ENCODE measurements around the gene NDUFV1. TPM values are rescaled to one million over a fixed set of nuclear protein-coding genes. Genes with fewer than 3 reads are reported as not detected.

Gene NDUFV1
- total RNA-seq, 1 experiment from 2014 or later: 250 TPM

DNA sequence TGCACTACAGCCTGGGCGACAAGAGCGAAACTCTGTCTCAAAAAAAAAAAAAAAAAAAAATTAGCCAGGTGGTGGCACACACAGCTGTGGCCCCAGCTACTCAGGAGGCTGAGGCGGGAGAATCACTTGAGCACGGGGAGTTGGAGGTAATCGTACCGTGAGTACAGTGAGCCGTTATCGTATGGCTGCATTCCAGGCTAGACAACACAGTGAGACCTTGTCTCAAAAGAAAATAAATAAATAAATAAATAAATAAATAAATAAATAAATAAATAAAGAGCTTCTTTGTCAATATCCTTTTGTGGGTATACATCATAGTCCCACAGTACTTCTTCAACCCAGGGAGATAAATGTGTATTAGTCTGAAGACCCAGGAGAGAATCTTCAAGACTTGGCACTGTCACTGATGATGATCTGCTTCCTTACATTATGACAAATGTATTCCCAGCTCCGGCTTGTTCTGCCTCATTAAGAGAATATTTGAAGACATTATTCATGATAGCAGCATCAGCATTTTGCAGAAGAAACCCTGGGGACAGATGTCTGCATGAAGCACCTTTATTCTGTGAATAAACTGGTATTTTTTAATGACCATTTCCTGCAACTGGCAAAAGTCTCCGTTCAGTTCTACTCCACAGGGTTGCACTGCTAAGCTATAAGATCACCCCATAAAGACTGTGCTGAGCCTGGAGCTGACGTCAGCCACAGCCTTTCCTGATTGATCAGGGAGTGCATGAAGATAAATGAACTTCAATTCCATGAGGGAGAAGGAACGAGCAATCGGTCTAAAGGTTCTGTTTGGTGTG, 45.4 kb downstream of the NDUFV1 start:
- no peak for TF ChIP-seq EZH2 (IDR thresholded peaks at IDR 0.05; ENCODE audit: borderline replicate concordance, low read depth, low read length, poor library complexity, severe bottlenecking)
- TF ChIP-seq, protein P1, sequence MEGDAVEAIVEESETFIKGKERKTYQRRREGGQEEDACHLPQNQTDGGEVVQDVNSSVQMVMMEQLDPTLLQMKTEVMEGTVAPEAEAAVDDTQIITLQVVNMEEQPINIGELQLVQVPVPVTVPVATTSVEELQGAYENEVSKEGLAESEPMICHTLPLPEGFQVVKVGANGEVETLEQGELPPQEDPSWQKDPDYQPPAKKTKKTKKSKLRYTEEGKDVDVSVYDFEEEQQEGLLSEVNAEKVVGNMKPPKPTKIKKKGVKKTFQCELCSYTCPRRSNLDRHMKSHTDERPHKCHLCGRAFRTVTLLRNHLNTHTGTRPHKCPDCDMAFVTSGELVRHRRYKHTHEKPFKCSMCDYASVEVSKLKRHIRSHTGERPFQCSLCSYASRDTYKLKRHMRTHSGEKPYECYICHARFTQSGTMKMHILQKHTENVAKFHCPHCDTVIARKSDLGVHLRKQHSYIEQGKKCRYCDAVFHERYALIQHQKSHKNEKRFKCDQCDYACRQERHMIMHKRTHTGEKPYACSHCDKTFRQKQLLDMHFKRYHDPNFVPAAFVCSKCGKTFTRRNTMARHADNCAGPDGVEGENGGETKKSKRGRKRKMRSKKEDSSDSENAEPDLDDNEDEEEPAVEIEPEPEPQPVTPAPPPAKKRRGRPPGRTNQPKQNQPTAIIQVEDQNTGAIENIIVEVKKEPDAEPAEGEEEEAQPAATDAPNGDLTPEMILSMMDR (conservative IDR thresholded peaks at IDR 0.05; ENCODE audit: low read depth, low read length): no peak
- no peak overlapping the region for H3K4me3 ChIP-seq (ENCODE audit: low read depth, low read length, poor library complexity, severe bottlenecking)
- intact Hi-C loops (cut with micrococcal nuclease; ENCODE audit: unreplicated experiment): no loop called here
- peaks cover 19% of the 10 kb centered on the region for H3K4me1 ChIP-seq (ENCODE audit: insufficient read depth, low read length, poor library complexity, severe bottlenecking)
- peaks cover 12% of the 10 kb centered on the region for H3K9me3 ChIP-seq (ENCODE audit: low read depth, low read length, poor library complexity, severe bottlenecking)
- POLR2A ChIA-PET (ENCODE audit: low non-redundant PET): no interaction called here
- CTCF ChIA-PET: no interaction called here
- H3K27me3 ChIP-seq (replicated peaks; ENCODE audit: insufficient read depth, low read depth, low read length, poor library complexity): no peaks in the 10 kb centered on the region
- no peaks in the 10 kb centered on the region for H3K36me3 ChIP-seq (ENCODE audit: insufficient read depth, low read length, poor library complexity, severe bottlenecking)
- DNase-seq (ENCODE audit: low spot score): peak; percentile 75
- H3K27ac ChIP-seq (ENCODE audit: low read depth, low read length, poor library complexity, severe bottlenecking): no peak overlapping the region
- BruUV-seq (replicated peaks): no TSS peak

DNA sequence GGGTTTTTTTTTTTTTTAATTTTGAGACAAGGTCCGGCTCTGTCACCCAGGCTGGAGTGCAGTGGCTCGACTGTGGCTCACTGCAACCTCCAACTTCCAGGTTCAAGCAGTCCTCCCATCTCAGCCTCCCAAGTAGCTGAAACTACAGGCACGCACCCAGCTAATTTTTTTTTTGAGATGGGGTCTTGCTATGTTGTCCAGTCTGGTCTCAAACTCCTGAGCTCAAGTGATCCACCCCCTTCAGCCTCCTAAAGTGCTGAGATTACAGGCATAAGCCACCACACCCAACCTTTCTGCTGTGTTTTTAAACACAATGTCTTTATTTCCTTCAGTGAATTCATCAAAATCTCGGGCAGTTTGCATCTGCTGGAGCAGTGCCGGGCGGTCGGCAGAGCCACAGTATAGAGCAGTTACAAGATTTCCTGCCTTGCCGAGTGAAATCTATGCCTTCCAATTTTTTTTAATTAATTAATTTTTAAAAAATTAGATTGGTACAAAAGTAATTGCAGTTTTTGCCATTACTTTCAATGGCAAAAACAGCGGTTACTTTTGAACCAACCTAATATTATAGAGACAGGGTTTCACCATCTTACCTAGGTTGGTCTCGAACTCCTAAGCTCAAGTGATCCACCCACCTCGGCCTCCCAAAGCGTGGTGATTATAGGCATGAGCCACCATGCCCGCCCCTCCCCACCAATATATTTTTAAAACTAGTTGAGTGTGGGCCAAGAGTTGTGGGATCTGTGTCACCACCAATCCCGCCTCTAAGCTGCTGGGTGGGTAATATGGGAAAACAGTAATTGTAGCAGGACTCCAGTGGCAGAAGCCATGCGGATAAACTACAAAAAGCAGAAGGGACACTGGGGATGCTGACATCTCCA, 46.5 kb downstream of the NDUFV1 start:
- intact Hi-C loops (cut with micrococcal nuclease; ENCODE audit: unreplicated experiment): no loop called here
- POLR2A ChIA-PET (ENCODE audit: low non-redundant PET): no interaction called here
- no peak overlapping the region for H3K4me3 ChIP-seq (ENCODE audit: low read depth, low read length, poor library complexity, severe bottlenecking)
- DNase-seq (ENCODE audit: low spot score): no peak
- TF ChIP-seq, protein P1 (conservative IDR thresholded peaks at IDR 0.05; ENCODE audit: low read depth, low read length): no peak
- TF ChIP-seq EZH2 (IDR thresholded peaks at IDR 0.05; ENCODE audit: borderline replicate concordance, low read depth, low read length, poor library complexity, severe bottlenecking): no peak
- no peaks in the 10 kb centered on the region for H3K36me3 ChIP-seq (ENCODE audit: insufficient read depth, low read length, poor library complexity, severe bottlenecking)
- peaks cover 12% of the 10 kb centered on the region for H3K9me3 ChIP-seq (ENCODE audit: low read depth, low read length, poor library complexity, severe bottlenecking)
- H3K27me3 ChIP-seq (replicated peaks; ENCODE audit: insufficient read depth, low read depth, low read length, poor library complexity): no peaks in the 10 kb centered on the region
- BruUV-seq (replicated peaks): no TSS peak
- peaks cover 19% of the 10 kb centered on the region for H3K4me1 ChIP-seq (ENCODE audit: insufficient read depth, low read length, poor library complexity, severe bottlenecking)
- H3K27ac ChIP-seq (ENCODE audit: low read depth, low read length, poor library complexity, severe bottlenecking): no peak overlapping the region
- CTCF ChIA-PET: interaction anchor here (0.7 kb wide), 1 partner anchor 270 kb away, joined by 3 read pairs; no protein-coding TSS in a partner anchor

DNA sequence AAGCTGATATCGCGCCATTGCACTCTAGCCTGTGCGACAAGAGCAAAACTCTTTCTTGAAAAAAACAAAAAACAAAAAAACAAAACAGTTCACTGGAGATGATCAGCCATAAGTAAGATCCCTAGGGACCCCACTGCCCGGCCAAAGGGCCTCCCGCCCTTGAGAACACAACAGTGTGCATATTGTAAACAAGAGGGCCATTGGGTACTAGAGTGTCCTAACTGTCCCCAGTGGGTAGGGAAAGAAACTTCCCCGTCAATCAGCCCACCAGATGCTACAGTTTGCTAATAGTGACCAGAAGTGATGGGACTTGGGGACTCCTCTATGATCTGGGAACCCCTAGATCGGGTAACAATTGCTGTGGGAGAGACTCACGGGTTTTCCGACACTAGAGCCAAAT, 47.5 kb downstream of the NDUFV1 start:
- DNase-seq (ENCODE audit: low spot score): no peak
- H3K27ac ChIP-seq (ENCODE audit: low read depth, low read length, poor library complexity, severe bottlenecking): no peak overlapping the region
- intact Hi-C loops (cut with micrococcal nuclease; ENCODE audit: unreplicated experiment): no loop called here
- peaks cover 9% of the 10 kb centered on the region for H3K4me1 ChIP-seq (ENCODE audit: insufficient read depth, low read length, poor library complexity, severe bottlenecking)
- H3K27me3 ChIP-seq (replicated peaks; ENCODE audit: insufficient read depth, low read depth, low read length, poor library complexity): no peaks in the 10 kb centered on the region
- TF ChIP-seq EZH2 (IDR thresholded peaks at IDR 0.05; ENCODE audit: borderline replicate concordance, low read depth, low read length, poor library complexity, severe bottlenecking): no peak
- TF ChIP-seq, protein P1 (conservative IDR thresholded peaks at IDR 0.05; ENCODE audit: low read depth, low read length): no peak
- H3K4me3 ChIP-seq (ENCODE audit: low read depth, low read length, poor library complexity, severe bottlenecking): no peak overlapping the region
- H3K9me3 ChIP-seq (ENCODE audit: low read depth, low read length, poor library complexity, severe bottlenecking): peaks cover 12% of the 10 kb centered on the region
- ChIA-PET CTCF (no interaction called here), POLR2A (ENCODE audit: low non-redundant PET) (no interaction called here)
- no TSS peak for BruUV-seq (replicated peaks)
- no peaks in the 10 kb centered on the region for H3K36me3 ChIP-seq (ENCODE audit: insufficient read depth, low read length, poor library complexity, severe bottlenecking)

Data from A673 (cell line).